GM21723 (cell line): Measurements from ENCODE around the gene OR1F1.

Experiments
- ATAC-seq: cut with Tn5 transposase; IDR thresholded peaks from one replicate; pipeline ENCODE4 v1.9.1; 2021; ENCODE audit warnings: mild to moderate bottlenecking, moderate library complexity; ENCODE audit not compliant: unreplicated experiment

The OR1F1 gene

DNA sequence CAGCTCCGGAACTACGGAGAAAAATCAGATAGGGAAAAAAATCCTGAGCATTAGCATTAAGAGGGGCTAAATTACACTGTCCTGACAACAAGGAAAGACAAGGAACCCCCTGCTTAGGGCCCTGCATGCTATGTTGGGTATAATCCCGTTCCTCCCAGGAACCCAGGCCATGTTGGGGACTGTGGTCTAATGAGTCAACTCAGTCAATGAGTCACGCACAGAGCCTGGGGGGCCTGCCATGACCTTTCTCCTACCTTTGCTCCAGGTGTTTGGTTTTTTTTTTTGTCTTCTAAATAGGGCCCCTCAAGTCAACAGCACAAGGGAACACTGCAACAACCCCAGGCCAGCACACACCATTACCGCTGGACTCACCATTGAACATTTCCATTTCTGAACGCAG is 55.9 kb downstream of the OR1F1 start:
- ATAC-seq: no peak

DNA sequence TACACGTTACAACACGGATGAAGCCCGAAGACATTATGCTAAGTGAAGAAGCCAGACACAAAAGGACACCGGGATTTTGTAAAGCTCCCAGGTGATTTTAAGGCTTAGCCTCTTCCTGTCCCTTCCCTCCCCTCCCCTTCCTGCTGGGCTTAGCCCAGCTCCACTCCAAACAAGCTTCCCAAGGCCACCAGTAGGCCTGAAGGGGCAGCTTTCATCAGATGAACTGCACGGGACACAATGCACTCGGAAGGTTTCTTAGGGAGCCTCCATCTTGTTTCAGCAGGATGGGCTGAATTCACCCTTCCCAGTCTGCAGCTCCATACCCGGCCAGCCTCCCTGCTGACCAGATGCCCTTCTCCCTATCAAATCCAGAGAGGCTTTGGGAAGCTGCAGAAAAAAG is 58.0 kb downstream of the OR1F1 start:
- ATAC-seq: no peak

DNA sequence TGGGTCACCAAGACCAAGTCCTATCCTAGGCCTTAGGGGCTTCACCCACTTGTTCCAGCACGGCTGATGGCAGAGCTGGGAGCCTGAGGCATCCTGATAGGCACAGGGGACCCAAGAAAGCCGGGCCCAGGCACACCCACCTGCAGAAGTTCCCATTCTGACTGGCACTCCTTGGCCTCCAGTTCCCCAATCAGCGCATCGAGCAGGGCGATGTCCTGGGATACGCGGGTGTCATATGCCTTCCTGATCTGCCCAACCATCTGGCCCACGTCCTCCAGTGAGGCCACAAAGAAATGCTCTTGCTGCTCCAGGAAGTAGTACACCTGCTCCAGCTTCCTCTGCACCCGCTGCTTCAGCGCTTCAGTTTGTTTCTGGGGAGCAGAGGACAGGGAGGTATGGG is 58.9 kb downstream of the OR1F1 start:
- no peak for ATAC-seq

DNA sequence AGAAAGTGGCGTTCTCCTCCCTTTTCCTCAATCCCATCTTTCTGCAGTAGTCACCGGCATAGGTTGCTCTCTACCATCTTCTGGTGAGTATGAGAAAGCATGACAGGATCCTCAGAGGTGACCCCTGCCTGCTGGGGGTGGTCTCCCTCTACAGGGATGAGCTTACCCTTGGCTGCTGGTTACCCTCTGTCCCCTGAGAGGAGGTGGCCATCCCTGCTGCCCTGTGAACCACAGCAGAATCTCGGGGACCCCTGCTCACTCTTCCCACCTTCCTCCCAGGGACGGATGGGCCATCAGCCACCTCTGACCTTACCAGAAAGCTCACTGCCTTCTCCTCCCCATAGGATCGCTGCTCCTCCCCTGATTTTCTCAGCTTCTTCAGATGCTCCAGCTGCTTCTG is 60.6 kb downstream of the OR1F1 start:
- no peak for ATAC-seq

DNA sequence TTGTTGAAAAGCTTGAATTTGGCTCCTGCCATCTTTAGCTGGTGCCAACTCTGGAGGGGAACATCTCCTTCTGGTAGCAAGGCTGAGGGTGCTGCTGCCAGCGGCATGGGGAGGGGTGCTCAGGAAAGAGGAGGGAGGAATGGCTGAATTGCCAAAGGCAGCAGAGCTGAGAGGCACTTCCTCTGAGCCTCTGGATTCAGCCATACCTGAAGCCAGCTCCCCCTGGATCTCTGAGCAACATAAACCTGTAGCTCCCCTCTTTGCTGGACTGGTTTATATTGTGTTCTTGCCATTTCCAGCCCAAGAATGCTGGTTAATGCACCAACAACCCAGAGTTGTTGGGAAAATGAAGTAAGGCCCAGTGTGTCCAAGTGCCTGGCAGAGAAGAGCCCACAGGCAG is 61.0 kb downstream of the OR1F1 start:
- no peak for ATAC-seq

DNA sequence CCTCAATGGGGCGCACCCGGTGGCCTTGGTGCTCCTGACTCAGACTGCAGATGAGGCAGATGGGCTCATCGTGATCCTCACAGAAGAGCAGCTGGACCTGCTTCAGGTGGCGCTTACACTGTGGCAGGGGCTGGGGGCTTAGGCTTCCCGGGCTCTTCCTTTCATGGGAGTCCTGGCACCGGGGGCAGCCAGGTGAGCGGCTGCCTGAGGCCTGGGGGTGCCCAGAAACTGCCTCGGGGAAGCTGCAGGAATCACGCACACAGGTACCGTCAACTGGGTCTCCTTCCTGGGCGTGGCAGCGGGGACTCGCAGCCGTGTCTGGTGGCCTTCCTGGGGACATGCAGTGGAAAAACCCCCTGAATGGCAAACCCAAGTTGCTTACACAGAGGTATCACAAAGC is 61.4 kb downstream of the OR1F1 start:
- ATAC-seq: no peak

DNA sequence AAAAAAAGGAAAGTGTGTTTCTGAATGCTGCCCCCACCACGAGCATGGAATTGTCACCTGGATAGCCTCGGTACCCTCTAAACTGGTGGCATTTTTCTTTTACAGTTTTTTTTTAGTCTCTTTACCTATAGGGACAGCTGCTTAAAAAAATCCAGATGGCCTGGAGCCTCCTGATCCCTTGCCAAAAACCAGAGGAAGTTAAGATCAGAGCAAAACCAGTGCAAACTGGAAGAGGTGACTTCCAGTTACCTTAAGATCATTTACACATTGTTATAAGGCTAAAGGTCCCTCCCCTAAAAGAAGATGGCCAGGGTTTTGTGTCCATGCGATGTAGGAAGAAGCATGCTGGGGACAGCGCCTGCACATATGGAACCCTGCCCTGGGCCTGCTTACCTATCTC is 65.0 kb downstream of the OR1F1 start:
- no peak for ATAC-seq

DNA sequence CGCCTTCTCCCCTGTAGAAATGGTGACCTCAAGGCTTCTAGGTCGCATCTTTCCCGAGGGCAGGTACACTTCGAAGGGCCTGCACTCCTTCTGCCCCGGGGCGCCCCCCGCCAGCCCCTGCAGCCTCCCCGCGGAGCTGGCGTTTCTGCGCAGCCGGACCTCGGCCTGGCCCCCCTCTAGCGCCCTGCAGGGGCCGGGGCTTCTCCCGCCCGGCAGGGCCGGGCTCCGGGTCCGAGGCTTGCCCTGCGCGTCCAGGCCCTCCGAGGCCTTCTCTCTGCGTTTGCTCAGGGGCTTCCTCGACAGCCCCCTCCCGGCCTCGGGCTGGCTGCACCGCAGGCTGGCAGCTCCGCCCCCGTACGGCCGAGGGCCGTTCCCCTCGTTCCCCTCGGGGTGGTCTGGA is 66.3 kb downstream of the OR1F1 start:
- ATAC-seq: no peak
